ENCODE measurements around the gene VWA1. TPM values are rescaled to one million over a fixed set of nuclear protein-coding genes. Genes with fewer than 3 reads are reported as not detected.

VWA1 gene
- total RNA-seq, 1 experiment from 2014 or later, result 35.5 TPM

GRCh38 chr1:1430992-1431844, 4.3 kb upstream of the VWA1 start:
- ATAC-seq (no peak), DNase-seq (ENCODE audit: low spot score) (no peak)
- Mint-ChIP-seq H3K9me3 (no peaks in the 10 kb centered on the region), H3K4me1 (peaks cover 32% of the 10 kb centered on the region), H3K27me3 (ENCODE audit: low read depth) (peaks cover 4% of the 10 kb centered on the region; the same call in 1 of the 2 replicates), H3K36me3 (no peaks in the 10 kb centered on the region), H3K4me3 (no peak overlapping the region), H3K27ac (peak overlapping the region; percentile 49; the same call in 1 of the 2 replicates)
- 0 out of 2 replicates have a peak, but pooled peaks have one; percentile 31 for TF ChIP-seq NR1H2 (CRISPR knock-in tag; IDR thresholded peaks at IDR 0.05)
- no peak for TF ChIP-seq HMGXB4 (CRISPR knock-in tag; IDR thresholded peaks at IDR 0.05)
- ChIA-PET CTCF (interaction anchor here (0.7 to 1.6 kb wide), 8 partner anchors 10 to 139 kb away, joined by 3 to 11 read pairs (median 4); partner anchors contain the start of gene CCNL2), POLR2A (interaction anchor here (0.7 to 1.8 kb wide), 6 partner anchors 10 to 32 kb away, joined by 3 to 5 read pairs (median 5); partner anchors contain the start of genes CCNL2 and MRPL20)

DNA sequence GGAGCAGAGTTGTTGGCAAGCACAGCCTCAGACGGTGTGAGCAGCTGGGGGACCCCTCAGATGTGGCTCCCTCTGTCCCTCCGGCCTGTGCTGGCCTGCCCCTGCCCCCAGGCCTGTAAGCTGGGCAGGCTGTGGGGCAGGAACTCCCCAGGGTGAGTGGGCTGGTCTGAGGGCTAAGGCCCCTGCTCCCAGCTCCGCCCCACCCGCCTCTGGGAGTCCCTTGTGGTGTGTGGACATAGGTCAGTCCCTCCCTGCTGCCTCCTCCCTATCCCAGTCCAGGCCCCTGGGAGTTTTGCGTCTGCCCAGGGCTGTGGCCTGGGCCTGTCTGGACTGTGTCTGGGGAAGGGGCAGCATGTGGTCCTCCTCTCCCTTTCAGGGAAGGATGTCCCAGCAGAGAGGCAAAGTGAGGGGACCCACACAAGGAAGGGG, 3.6 kb upstream of the VWA1 start:
- Mint-ChIP-seq H3K36me3 (no peaks in the 10 kb centered on the region), H3K27me3 (ENCODE audit: low read depth) (peaks cover 6% of the 10 kb centered on the region; the same call in 1 of the 2 replicates), H3K9me3 (no peaks in the 10 kb centered on the region), H3K27ac (no peak overlapping the region), H3K4me3 (no peak overlapping the region), H3K4me1 (peaks cover 32% of the 10 kb centered on the region)
- ATAC-seq (no peak), DNase-seq (ENCODE audit: low spot score) (peak; percentile 25)
- CTCF ChIA-PET, result interaction anchor here (0.6 kb wide), 1 partner anchor 9 kb away, joined by 3 read pairs; no protein-coding TSS in a partner anchor
- TF ChIP-seq, protein P1, sequence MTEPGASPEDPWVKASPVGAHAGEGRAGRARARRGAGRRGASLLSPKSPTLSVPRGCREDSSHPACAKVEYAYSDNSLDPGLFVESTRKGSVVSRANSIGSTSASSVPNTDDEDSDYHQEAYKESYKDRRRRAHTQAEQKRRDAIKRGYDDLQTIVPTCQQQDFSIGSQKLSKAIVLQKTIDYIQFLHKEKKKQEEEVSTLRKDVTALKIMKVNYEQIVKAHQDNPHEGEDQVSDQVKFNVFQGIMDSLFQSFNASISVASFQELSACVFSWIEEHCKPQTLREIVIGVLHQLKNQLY (CRISPR knock-in tag; IDR thresholded peaks at IDR 0.05), result no peak
- 0 out of 2 replicates have a peak, but pooled peaks have one; percentile 19 for TF ChIP-seq GABPB1 (CRISPR knock-in tag; IDR thresholded peaks at IDR 0.05)
- POLR2A ChIA-PET, result interaction anchor here (1.8 kb wide), 2 partner anchors 9 to 24 kb away, joined by 4 to 5 read pairs; partner anchors contain the start of gene MRPL20

DNA sequence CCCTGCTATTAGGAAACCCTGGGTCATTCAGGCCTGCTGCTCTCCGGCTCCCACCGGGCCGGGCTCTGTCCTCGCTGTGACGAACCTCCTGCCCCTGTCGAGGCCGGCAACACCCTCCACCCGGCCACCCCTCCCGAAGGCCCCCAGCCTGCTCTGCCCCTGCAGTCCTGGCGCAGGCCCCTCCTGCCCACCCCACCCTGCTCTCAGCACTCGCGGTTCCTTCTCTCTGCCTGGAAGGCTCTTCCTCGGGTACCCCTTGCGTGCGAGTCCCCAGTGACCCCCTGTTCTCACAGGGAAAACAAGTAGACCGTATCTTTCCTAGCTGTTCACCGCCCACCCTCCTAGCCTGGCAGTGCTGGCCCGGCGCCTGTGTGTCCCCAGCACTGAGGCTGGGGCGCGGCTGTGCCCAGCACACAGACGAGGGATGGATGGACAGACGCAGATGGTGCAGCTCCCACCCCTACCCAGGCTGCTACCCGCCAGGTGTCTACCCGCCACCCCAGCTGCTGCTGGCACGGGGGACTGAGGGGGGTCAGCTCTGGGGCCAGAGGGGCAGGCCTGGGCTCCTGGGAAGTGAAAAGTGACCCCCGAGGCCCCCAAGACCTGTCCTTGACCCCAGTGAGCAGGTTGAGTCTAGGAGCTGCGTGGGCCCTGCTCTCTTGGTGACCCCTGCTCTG, 3.1 kb upstream of the VWA1 start:
- DNase-seq (ENCODE audit: low spot score) (no peak), ATAC-seq (no peak)
- TF ChIP-seq, protein P2, sequence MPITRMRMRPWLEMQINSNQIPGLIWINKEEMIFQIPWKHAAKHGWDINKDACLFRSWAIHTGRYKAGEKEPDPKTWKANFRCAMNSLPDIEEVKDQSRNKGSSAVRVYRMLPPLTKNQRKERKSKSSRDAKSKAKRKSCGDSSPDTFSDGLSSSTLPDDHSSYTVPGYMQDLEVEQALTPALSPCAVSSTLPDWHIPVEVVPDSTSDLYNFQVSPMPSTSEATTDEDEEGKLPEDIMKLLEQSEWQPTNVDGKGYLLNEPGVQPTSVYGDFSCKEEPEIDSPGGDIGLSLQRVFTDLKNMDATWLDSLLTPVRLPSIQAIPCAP (CRISPR knock-in tag; IDR thresholded peaks at IDR 0.05), result no peak
- TF ChIP-seq GRHL2 (CRISPR knock-in tag; IDR thresholded peaks at IDR 0.05; ENCODE audit: insufficient replicate concordance, severe bottlenecking) (no peak), ATF1 (CRISPR knock-in tag; IDR thresholded peaks at IDR 0.05) (no peak), ELF4 (CRISPR knock-in tag; IDR thresholded peaks at IDR 0.05; ENCODE audit: low read depth) (no peak), ZNF121 (CRISPR knock-in tag; IDR thresholded peaks at IDR 0.05) (no peak), HMGXB4 (CRISPR knock-in tag; IDR thresholded peaks at IDR 0.05) (no peak)
- peaks cover 6% of the 10 kb centered on the region; the same call in 1 of the 2 replicates for H3K27me3 Mint-ChIP-seq (ENCODE audit: low read depth)
- ChIA-PET POLR2A (interaction anchor here (0.8 to 1.8 kb wide), 3 partner anchors 8 to 77 kb away, joined by 3 to 5 read pairs (median 4); partner anchors contain the start of gene MRPL20), CTCF (interaction anchor here (0.6 to 2.1 kb wide), 5 partner anchors 9 to 33 kb away, joined by 3 to 11 read pairs (median 5); partner anchors contain the start of genes ANKRD65 and CCNL2)
- H3K9me3 Mint-ChIP-seq, result no peaks in the 10 kb centered on the region
- no peaks in the 10 kb centered on the region for H3K36me3 Mint-ChIP-seq
- H3K27ac Mint-ChIP-seq, result no peak overlapping the region
- H3K4me1 Mint-ChIP-seq, result peaks cover 32% of the 10 kb centered on the region
- H3K4me3 Mint-ChIP-seq, result no peak overlapping the region
